Fibroblast of upper back skin (primary cell): ENCODE measurements around the gene CYP19A1.

Experiments used
- DNase-seq: peaks from one replicate; pipeline ENCODE4 v3.0.0-alpha.2; 2013

Gene CYP19A1

DNA sequence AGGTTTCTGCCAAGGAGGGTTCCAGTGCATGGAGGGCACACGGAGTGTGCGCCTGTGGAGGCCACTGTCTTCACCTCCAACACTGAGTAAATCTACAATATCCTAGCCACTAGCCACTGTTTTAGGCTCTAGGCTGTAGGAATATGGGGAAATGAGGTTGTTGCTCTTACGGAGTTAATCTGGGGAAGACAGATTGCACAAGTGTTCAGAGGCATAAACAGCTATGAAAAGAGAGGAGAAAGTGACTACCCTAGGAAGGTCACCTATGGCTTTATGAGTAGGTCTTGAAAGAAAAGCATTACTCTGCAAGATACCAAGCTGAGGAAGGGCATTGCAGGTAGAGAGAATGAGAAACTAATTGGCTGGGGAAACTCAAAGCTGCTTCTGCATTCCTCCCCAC, 85.7 kb downstream of the CYP19A1 start:
- no peak for DNase-seq

DNA sequence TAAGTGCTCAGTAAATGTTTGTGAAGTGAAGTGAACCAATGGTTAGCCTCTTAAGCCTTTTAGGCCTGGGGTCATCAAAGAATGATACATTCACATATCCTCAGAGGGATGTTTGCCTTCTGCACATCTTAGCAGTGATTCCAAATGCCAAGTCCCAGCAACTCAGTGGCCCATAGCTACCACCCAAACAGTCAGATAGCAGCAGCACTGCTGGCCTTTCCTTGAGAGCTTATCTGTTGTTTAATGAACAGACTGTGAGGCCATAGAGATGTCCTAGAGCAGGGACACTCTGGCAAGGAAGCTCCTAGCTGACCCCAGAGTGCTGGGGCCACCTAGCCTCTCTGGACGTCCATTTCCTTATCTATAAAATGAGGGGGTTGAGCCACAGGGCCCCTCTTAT, 86.8 kb downstream of the CYP19A1 start:
- no peak for DNase-seq

DNA sequence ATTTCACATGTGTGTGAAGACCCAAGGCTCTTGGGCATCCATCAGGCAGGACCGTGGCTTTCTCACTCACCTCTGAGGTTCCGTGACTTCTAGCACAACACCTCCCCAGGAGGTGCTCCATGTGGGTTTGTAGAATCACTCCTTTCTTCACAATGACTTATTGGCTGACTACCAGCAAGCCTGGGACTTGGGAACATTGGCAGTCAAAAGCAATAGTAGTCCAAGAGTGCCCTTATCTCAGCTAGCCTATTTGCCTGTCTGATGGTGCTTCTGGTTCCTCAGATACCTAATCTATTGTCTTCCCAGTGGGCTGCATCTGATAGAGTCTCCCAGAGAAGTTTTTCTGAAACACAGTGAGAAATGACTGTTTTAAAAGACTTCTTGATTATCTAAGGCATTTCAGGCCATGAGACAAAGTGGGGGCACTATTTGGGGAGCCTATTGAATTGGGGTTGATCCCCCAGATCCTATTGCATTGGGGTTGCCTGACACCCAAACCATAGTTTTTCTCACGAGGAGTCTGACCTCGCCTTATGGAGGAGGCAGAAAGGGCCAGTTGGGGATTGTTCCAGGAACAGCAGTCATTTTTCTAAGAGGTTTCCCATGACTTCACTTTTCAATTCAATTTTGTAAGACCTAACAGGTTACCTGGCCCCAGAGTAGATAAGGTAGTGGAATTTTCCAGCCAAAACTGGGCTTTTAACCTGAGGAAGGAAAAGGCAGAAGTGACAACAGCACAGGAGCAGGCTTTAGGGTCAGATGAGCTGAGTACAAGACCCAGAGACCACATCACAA, 88.0 kb downstream of the CYP19A1 start:
- DNase-seq, result no peak

DNA sequence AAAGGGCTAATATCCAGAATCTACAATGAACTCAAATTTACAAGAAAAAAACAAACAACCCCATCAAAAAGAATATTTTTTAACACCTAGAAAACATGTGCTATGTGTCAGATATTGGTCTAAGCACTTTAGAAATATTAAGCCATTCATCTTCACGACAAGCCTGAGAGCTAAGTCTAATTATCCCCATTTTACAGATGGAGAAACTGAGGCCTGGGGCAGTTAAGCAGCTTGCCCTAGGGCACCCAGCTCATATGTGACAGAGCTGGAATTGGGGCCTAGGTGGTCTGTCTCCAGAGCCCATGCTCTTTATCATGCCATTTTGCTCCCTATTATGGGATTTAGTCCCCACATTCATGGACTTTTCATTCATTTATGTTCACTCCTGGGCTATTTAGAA, 92.8 kb downstream of the CYP19A1 start:
- no peak for DNase-seq

DNA sequence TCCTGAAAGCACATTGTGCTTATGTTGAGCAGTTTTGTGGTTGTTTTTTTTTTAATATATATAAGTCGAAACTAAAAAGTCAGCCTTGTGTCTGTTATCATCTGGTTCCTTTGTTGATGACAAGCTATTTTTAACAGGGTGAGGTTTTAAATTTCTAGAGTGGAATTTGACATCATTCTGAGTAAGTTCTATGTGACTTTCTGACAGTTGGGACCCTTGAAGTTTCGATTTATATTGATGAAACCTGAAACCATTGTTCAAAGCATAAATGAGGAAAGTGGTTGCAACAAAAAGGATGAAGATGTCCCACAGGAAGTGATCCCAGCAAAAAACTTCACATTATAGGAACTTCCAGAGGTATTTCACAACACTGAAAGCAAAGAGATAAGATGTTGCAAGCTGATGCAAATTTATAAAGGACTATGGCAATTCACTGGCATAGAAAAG, 94.0 kb downstream of the CYP19A1 start:
- peak; percentile 79 for DNase-seq

DNA sequence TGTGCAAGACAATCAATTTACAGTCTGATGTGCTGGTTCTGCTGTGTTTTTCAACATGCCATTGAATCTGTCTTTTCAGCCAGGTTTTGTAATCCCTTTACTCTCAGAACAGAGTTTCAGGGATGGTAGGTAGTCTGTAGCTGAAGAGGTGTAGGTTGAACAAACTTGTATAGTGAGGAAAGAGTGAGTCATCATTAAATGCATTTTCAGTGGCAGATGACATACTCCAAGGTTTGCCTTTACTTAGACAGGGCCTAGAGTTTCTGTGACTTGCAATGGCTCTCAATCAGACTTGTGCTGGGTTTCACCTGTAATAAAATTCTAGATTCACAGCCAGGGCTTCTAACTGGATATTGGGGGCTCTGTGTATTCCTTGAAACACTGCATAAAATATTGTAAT, 94.6 kb downstream of the CYP19A1 start:
- DNase-seq, result no peak

DNA sequence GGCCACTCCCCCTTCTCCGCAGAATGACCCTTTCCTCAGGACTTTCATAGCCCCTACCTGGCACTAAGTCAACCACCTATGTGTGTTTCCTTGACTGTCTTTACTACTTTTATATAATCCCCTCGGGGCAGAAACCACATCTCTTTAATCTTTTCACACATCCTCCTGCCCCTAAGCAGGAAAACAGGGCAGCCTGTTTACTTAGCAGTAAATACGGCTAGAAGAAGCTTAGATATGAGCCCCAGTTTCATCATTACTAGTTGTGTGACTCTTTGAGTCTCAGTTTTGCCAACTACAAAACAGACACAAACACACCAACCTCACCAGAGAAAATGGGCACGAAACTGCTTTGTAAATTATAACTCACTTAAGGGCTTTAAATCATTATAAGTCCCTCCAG, 98.3 kb downstream of the CYP19A1 start:
- DNase-seq, result no peak

DNA sequence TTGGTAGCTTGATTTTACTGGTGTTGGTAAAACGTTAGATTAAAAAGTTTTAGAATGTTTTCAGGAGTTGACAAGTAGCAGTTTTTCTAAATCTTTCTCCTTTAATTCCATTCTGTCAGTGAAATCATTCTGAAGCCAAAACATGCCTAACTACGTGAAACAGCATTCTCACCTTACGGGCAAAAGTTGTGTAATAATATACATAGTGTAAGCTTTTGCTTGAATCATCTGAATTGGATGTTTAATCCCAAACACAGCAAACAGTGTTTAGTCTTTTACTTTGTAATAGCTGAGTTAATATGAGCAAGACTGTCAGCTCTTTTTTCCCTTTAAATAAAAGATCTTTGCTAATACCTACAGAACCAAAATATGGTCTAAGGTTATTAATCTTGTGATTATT, 100.6 kb downstream of the CYP19A1 start:
- no peak for DNase-seq

DNA sequence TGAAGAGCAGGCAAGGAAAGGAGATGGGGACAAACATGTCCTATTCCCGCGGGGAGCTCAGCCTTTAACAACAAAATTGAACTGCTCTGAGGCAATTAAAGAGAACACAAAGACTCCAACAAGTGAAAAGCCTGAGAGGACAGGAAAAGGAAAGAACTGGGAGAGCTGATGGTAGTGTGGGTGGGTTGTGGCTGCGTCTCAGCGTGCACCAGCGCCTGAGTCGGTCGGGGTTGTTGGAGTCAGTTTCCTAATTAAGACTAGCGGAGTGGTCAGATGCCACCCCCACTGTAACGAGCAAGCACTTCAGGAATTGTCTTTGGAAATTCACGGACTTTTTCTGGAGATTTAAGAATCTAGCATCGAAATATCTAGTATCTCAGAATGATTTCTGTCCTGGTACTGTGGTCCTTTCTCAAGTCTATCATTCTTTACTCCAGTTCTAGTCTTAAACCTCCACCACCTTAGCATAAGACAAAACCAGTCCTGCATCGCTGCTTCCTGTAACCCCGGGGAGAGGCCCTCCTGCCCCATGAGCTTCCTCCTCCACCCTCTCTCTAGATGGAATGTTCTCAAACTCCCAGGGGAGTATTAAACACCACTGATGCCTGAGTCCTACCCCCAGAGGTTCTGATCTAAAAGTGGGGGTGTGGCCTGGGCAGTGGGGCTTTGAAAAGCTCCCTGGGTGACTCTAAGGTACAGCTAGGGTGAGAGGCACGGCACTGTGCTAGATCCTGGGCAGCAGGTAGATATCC, 104.0 kb downstream of the CYP19A1 start:
- DNase-seq, result peak; percentile 34

DNA sequence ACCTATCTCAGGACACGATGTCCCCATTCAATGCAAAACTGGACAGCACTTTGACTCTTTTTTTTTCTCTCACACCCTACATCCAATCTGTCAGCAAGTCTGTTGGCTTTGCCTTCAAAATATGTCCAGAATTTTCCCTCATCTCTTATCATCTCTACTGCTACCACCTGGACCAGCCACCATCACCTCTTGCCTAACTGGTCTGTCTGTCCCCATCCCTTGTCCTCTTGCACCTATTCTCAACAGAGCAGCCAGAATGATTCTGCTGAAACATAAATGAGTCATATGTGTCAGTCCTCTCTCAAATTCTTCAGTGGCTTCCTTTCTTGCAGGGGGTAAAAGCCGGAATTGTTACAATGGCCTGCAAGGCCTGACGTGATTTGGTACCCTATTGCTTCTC, 105.8 kb downstream of the CYP19A1 start:
- DNase-seq, result peak; percentile 19

DNA sequence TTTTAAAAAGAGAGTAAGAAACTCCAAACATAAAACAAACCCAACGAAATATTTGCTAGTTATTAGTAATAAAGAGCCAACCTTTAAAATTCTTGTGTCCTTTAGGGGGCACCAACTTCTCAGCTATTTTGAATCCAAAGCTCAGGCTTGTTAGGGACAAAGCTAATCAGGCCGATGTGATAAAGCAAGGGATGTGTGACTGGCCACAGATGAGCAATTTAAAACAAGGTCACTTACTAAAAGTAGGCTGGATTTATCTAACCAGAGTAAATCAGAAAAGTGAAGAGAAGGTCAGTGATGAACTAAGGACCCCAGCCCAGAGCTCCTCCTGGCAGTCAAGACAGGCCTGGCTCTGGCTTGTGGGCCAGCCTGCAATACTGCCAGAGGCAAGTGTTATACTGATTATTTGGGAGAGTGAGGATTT, 108.5 kb downstream of the CYP19A1 start:
- peak; percentile 60 for DNase-seq

DNA sequence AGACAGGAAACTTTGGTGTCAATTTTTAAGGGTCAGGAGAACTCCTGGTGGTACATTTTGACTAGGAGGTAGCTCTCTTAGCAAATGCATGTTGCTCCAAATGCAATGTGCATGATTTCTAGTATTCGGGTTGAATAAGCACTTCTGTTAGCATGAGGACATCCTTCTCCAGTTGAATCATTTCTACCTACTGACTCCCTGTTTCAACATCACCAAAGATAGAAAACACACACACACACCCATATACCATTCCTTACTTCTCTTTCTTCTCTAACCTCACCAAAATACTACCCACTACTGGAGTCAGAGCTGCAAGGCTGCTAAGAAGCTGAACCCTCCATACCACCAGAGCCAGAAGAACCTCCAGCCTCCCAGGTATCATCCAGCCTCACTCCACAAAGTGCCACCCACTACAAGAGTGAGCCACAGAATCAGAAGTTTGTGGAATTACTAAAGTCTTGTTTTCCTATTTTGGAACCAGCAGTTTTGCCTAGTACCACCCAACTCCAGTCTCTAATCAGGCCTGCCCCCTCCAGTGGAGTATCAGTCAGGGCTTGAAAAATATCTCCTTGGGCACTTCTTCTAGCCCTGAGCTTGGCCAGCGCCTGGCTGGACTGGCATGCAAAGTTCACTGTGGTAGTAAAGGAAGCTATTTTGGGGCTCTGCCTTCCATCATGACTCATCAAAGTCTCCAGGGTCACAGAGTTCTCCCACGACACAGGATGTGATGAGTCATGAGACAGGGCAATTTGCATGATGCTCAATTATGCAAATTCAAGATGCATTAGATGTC, 110.3 kb downstream of the CYP19A1 start:
- DNase-seq, result peak; percentile 86

DNA sequence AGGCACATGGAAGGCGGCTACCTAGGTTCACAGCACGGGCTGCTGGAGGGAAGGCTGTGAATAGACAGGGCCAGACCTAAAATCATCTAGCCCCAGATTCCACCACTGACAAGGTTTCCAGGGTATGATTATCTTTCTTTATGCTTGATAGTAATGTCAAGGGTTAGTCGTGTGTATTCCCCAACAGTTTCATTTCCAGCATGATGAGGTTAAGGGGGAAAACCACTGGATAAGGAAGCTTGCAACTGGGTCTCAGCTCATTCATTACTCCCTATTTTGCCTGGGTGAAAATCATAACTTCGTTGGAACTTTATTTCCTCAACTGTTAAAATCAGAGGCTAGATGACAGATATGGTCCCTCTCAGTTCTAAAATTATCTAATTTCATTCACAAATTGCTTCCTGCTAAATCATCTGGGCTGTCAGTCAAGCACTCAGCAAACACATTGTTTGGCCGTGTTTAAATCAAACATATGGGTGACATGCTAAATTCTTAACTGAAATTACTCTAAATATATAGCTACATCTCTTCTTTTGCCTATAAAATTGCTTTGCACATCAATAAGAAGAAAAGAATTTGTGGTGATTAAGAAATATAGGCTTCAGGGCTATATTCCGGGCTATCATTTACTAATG, 111.7 kb downstream of the CYP19A1 start:
- DNase-seq, result peak; percentile 31

DNA sequence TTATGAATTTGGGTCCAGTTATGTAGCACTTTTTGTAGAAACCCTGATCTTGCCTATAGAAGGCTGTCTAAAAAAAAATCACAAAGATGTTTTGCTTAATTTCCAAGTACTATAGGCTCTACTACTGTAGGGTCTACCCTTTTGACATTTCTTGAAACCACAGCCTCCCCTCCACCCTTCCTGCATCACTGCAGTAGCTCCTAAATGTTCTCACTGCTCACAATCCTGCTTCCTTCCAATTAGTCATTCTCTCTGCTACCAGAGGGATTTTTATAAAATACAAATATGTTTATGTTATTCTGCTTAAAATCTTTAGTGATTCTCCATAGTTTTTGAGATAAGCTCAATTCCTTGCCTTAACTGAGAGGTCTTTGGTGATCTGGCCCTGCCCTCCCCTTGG, 114.0 kb downstream of the CYP19A1 start:
- DNase-seq, result peak; percentile 66

DNA sequence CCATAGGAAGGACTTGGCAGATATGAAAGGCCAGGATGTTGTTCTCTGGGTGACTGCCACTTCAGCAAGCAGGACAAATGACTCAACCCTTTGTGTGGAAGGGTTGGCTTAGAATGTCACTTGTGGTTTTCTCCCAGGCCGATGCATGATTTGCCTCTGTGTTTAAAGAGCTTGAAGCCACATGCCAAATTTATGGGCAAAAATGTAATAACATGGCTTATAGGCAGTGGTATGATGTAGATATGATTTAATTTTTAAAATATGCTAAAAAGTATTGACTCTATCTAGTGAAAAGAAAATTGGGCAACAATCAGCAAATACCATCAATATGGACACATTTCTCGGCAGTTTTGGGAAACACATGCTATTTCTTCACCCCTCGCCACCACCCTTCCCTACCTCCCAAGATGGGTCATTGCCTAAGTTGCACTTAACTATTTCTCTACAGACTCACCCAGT, 114.6 kb downstream of the CYP19A1 start:
- DNase-seq, result peak; percentile 96

DNA sequence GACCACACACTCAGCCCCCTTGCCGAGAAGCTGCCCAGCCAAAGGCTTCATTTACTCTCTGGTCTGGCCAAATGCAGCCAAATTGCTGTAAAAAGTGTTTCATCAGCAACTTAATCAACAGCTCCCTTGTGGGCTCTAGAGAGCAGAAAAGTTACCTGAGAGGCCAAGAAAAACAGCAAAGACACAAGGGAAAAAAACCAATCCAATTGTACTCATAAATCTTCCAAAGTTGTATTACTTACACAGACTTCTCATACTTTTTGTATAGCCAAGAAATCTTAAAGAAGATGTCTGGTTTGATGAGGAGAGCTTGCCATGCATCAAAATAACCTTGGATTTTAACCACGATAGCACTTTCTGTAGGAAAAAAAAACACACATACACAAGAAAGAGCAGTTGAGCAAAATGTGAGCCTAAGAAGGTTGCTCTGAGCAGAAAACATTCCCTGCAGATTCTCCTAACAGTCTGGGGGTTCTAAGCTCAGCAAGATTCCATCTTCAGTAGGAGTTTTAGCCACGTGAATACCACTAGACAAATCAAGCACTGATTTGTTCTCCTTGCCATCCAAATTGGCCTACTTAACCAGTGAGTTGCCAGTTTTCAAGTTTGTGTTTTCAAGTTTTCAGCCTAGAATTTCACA, 120.0 kb downstream of the CYP19A1 start:
- DNase-seq, result peak; percentile 91

DNA sequence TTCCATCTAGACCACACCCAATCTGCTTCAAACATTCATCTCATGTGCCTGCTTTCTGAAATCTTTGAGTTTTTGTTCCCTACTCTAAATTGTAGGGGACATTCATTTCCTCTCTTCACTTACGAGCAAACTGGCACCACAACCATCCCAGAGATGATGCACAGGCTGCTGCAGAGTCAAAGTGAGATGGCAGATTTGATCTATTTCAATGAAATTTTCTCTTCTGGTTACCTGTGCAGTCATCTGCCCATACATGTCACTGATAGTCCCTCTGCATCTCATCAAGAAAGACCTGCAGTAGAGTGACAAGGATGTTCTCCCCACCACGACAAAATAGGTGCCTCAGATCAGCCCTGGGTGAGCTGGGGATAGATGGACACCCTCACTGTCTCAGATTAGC, 125.5 kb downstream of the CYP19A1 start:
- DNase-seq, result no peak

DNA sequence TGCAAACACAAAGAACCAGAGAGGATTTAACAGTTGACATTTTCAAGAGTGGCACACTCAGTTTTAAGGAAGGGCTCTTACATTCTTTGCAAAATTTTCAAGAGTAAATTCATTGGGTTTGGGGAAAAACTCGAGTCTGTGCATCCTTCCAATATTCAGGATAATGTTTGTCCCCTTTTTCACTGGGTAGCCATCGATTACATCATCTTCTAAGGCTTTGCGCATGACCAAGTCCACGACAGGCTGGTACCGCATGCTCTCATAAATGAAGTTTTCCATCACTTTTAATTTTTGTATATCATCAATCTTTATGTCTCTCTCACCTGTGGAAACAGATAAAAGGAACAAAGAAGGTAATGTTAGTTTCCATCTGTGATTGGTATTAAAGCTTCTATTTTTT, 126.2 kb downstream of the CYP19A1 start:
- no peak for DNase-seq

DNA sequence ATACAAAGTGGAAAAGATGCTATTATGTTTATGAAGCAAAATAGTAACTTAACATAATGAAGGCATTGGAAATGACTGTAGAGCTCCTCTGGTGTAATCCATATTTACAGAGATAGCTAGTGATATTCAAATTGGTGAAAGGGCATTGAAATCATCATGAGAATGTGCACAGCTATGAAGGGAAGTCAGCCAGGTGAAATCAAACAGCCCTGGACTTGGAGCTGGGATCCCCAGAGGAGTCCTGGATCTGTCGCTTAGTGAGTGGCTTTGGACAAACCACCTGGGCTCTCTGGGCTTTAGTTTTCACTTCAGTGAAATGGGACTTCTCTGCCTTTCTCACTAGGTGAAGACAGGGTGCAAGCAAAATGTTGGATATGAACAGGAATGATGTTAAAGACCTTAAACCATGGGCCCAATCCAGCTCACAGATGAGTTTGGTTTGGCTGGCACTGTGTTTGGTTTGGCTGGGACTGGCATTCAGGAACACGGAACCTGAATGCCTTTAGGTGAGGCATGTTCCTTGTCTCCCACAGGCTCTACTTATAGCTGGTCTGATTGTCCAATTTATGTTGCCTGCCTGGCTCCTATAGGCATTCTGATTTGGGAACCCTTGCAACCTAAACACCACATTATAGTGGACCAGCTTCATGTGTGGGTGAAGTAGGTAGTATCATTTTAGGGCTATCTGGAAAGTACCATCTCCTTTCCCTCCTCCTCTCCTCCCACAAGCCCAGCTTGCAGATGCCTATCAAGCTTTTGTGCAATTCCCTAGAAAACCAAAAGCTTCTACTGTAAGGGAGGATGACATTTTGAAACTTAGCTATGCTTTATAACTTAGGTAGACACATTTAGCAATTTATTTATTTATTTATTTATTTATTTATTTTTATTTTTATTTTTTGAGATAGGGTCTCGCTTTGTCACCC, 133.1 kb downstream of the CYP19A1 start:
- DNase-seq, result no peak

DNA sequence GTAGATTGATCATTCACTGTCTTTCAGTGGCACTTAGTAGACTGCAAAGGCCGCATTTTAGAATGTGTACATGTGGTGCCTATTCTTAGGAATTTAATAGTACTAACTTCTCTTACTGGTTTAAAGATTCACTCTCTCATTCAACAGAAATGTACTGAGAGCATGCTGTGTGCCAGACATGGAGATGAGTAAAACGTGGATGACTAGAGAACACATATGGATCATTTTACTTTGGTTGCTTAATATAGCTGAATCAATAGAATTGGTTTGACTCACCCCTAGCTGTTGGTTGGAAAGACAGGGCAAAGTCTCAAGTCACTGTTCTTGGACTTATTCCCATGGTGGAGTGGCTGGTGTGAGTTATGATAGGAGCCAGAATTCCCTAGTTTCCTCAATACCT, 134.6 kb downstream of the CYP19A1 start:
- peak; percentile 94 for DNase-seq

DNA sequence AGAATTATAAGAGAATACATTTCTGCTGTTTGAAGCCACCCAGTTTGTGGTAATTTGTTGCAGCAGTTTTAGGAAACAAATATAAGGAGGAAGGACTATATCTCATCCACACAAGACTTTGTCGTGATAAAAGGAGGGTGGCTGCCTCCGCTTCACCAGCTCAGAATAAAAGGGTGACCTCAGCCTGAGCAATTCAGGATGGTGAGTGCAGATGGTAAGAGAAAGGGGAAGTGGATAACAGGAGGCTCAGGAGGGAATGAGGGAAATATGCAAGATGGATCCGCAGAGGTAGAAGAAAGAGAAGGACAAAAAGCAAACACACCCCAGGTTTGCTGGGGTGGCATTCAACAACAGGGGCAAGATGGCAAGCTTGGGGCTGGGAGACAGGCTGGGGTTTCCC, 135.6 kb downstream of the CYP19A1 start:
- no peak for DNase-seq
